ENCODE results near the gene TGFBRAP1.

Gene TGFBRAP1

DNA sequence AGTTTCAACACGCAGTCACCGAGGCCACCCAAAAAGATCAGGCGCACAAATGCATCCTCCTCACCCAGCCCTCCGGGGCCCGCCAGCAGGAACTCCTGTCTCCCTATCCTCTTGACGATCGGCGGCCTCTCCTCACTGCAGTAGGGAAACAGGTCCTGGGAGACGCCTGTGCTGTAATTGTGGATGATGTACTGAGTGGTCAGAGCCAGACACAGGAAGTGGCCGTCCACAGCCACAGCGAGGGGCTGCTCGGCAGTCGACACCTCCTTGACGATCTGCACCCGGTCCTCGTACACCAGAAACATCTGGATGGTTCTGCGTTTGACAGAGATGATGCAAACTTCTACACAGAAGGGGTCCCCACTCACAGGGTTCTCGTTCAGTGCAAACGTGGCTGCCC lies 22.0 kb downstream of the TGFBRAP1 start:
- no peak overlapping the region for H3K27ac ChIP-seq (ENCODE audit: low read length)
- peaks cover 90% of the 10 kb centered on the region for H3K79me2 ChIP-seq (ENCODE audit: low read length)
- no peak overlapping the region for H3K4me3 ChIP-seq (ENCODE audit: low read length)
- TF ChIP-seq EZH2phosphoT487 (IDR thresholded peaks at IDR 0.05; ENCODE audit: low read length) (no peak), EZH2 (optimal IDR thresholded peaks at IDR 0.05; ENCODE audit: low read depth, low read length) (no peak)
- TF ChIP-seq, protein P1, sequence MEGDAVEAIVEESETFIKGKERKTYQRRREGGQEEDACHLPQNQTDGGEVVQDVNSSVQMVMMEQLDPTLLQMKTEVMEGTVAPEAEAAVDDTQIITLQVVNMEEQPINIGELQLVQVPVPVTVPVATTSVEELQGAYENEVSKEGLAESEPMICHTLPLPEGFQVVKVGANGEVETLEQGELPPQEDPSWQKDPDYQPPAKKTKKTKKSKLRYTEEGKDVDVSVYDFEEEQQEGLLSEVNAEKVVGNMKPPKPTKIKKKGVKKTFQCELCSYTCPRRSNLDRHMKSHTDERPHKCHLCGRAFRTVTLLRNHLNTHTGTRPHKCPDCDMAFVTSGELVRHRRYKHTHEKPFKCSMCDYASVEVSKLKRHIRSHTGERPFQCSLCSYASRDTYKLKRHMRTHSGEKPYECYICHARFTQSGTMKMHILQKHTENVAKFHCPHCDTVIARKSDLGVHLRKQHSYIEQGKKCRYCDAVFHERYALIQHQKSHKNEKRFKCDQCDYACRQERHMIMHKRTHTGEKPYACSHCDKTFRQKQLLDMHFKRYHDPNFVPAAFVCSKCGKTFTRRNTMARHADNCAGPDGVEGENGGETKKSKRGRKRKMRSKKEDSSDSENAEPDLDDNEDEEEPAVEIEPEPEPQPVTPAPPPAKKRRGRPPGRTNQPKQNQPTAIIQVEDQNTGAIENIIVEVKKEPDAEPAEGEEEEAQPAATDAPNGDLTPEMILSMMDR (IDR thresholded peaks at IDR 0.05; ENCODE audit: low read length) = no peak
- no peak for DNase-seq
- no peaks in the 10 kb centered on the region for H3K9me3 ChIP-seq (replicated peaks; ENCODE audit: insufficient read depth, low read length)
- no peak overlapping the region for H3K9ac ChIP-seq (ENCODE audit: low read length)
- no peaks in the 10 kb centered on the region for H3K9me2 ChIP-seq (replicated peaks; ENCODE audit: insufficient read depth, low read length)
- no peaks in the 10 kb centered on the region for H3F3A ChIP-seq (ENCODE audit: insufficient read depth, low read length)
- no peak overlapping the region for H3K4me2 ChIP-seq (ENCODE audit: low read depth, low read length)
- no peaks in the 10 kb centered on the region for H4K20me1 ChIP-seq (ENCODE audit: insufficient read depth, low read length)
- H2AFZ ChIP-seq (ENCODE audit: low read length) = no peak overlapping the region
- no peaks in the 10 kb centered on the region for H3K4me1 ChIP-seq (ENCODE audit: low read length)
- 0 out of 2 replicates have a peak, but pooled peaks cover 2% of the 10 kb centered on the region for H3K36me3 ChIP-seq (replicated peaks; ENCODE audit: insufficient read depth, low read length)
- H3K27me3 ChIP-seq (replicated peaks; ENCODE audit: insufficient read depth, low read length) = no peaks in the 10 kb centered on the region

DNA sequence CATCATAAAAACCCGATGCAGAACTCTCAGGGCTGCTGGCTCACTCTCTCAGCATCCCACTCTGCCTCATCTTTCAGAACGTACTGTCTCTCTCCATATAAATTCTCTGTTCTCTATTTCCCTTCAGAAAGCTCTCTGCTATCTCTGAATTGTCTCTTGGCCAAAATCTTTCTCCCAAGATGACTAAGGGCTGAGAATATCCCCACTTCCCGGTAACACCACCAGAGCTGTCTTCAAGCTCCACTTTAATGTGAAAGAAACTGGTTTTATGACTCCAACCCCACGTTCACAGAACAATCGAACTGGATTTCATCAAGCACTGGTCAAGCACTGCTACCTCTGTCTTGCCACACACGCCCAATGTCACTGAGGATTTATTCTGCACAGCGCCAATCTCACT lies 22.4 kb downstream of the TGFBRAP1 start:
- H3K4me2 ChIP-seq (ENCODE audit: low read depth, low read length) = no peak overlapping the region
- H3K27ac ChIP-seq (ENCODE audit: low read length) = no peak overlapping the region
- H3K4me1 ChIP-seq (ENCODE audit: low read length) = no peaks in the 10 kb centered on the region
- H4K20me1 ChIP-seq (ENCODE audit: insufficient read depth, low read length) = no peaks in the 10 kb centered on the region
- H3K9ac ChIP-seq (ENCODE audit: low read length) = no peak overlapping the region
- 0 out of 2 replicates have a peak, but pooled peaks cover 2% of the 10 kb centered on the region for H3K36me3 ChIP-seq (replicated peaks; ENCODE audit: insufficient read depth, low read length)
- no peaks in the 10 kb centered on the region for H3F3A ChIP-seq (ENCODE audit: insufficient read depth, low read length)
- no peak for DNase-seq
- no peak overlapping the region for H2AFZ ChIP-seq (ENCODE audit: low read length)
- no peaks in the 10 kb centered on the region for H3K9me3 ChIP-seq (replicated peaks; ENCODE audit: insufficient read depth, low read length)
- no peaks in the 10 kb centered on the region for H3K27me3 ChIP-seq (replicated peaks; ENCODE audit: insufficient read depth, low read length)
- no peaks in the 10 kb centered on the region for H3K9me2 ChIP-seq (replicated peaks; ENCODE audit: insufficient read depth, low read length)
- no peak overlapping the region for H3K4me3 ChIP-seq (ENCODE audit: low read length)
- peaks cover 90% of the 10 kb centered on the region for H3K79me2 ChIP-seq (ENCODE audit: low read length)
- TF ChIP-seq EZH2 (optimal IDR thresholded peaks at IDR 0.05; ENCODE audit: low read depth, low read length) (no peak), EZH2phosphoT487 (IDR thresholded peaks at IDR 0.05; ENCODE audit: low read length) (no peak)
- TF ChIP-seq, protein P1 (IDR thresholded peaks at IDR 0.05; ENCODE audit: low read length) = no peak

DNA sequence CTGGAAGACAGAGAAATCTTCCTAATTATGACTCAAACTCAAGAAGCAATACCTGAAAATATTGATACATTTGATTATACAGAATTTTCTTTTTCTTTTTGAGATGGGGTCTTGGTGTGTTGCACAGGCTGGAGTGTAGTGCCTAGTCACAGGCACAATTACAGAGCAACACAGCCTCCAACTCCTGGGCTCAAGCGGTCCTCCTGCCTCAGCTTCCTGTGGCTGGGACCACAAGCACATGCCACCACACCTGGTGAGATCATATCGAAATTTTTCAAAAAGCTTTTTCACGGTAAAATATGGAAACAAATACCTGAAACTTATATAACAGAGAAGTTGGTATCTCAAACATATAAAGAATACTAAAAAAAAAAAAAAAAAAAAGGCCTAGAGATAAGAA lies 27.9 kb downstream of the TGFBRAP1 start:
- Histone ChIP-seq H3K27ac (ENCODE audit: low read length) (no peak overlapping the region), H3K4me2 (ENCODE audit: low read depth, low read length) (no peak overlapping the region), H3F3A (ENCODE audit: insufficient read depth, low read length) (no peaks in the 10 kb centered on the region), H3K9me2 (replicated peaks; ENCODE audit: insufficient read depth, low read length) (no peaks in the 10 kb centered on the region), H2AFZ (ENCODE audit: low read length) (no peak overlapping the region), H3K9me3 (replicated peaks; ENCODE audit: insufficient read depth, low read length) (no peaks in the 10 kb centered on the region), H4K20me1 (ENCODE audit: insufficient read depth, low read length) (no peaks in the 10 kb centered on the region), H3K27me3 (replicated peaks; ENCODE audit: insufficient read depth, low read length) (no peaks in the 10 kb centered on the region), H3K36me3 (replicated peaks; ENCODE audit: insufficient read depth, low read length) (no peaks in the 10 kb centered on the region), H3K4me3 (ENCODE audit: low read length) (no peak overlapping the region), H3K4me1 (ENCODE audit: low read length) (no peaks in the 10 kb centered on the region), H3K79me2 (ENCODE audit: low read length) (peaks cover 62% of the 10 kb centered on the region), H3K9ac (ENCODE audit: low read length) (no peak overlapping the region)
- TF ChIP-seq, protein P1 (IDR thresholded peaks at IDR 0.05; ENCODE audit: low read length) = no peak
- TF ChIP-seq EZH2phosphoT487 (IDR thresholded peaks at IDR 0.05; ENCODE audit: low read length) = no peak
- no peak for TF ChIP-seq EZH2 (optimal IDR thresholded peaks at IDR 0.05; ENCODE audit: low read depth, low read length)
- DNase-seq = no peak
